ENCODE data around the gene KIAA1671. TPM values are rescaled to one million over a fixed set of nuclear protein-coding genes. Genes with fewer than 3 reads are reported as not detected.

KIAA1671 gene
- polyA plus RNA-seq, 1 of the 3 experiments (the other 2 are of a cell fraction) = 7.4 TPM

- ChIA-PET POLR2A (no interaction called here), CTCF (interaction anchor here (1.5 to 2.0 kb wide), 2 partner anchors 26 to 65 kb away, joined by 4 to 6 read pairs; no protein-coding TSS in a partner anchor)
- Histone ChIP-seq H3K4me1 (ENCODE audit: control insufficient read depth in 1 of 2, insufficient read depth in 2 of 2, low read depth in 1 of 2, low read length in 1 of 2) (no peaks in the 10 kb centered on the region), H3K9me2 (no peaks in the 10 kb centered on the region), H2AFZ (ENCODE audit: low read depth) (no peak overlapping the region), H3K9me3 (0 out of 2 replicates have a peak, but pooled peaks cover 5% of the 10 kb centered on the region), H4K20me1 (ENCODE audit: insufficient read depth) (no peaks in the 10 kb centered on the region), H3K27ac (ENCODE audit: low read depth in 2 of 2, low read length in 1 of 2) (no peak overlapping the region), H3K27me3 (ENCODE audit: insufficient read depth) (no peaks in the 10 kb centered on the region), H3K4me3 (ENCODE audit: low read depth in 2 of 2, low read length in 1 of 2) (no peak overlapping the region), H3K36me3 (replicated peaks in 1 of 2; ENCODE audit: control insufficient read depth in 1 of 2, insufficient read depth in 2 of 2, low read length in 1 of 2) (peaks cover 16 to 43% of the 10 kb centered on the region in 2 experiments), H3K9ac (no peak overlapping the region), H3K79me2 (ENCODE audit: insufficient read depth) (no peaks in the 10 kb centered on the region), H3F3A (replicated peaks; ENCODE audit: insufficient read depth) (no peaks in the 10 kb centered on the region), H3K4me2 (no peak overlapping the region)
- WGBS (ENCODE audit: low lambda C conversion rate) = 98% methylated on average over 5 of the region's 6 CpGs
- TF ChIP-seq TCF12 (IDR thresholded peaks at IDR 0.05) = no peak
- no peak for TF ChIP-seq RCOR1 (IDR thresholded peaks at IDR 0.05; ENCODE audit: low read length)
- no peak for TF ChIP-seq USF2 (IDR thresholded peaks at IDR 0.05; ENCODE audit: borderline replicate concordance, low read depth, low read length)
- no peak for TF ChIP-seq FOSL2 (IDR thresholded peaks at IDR 0.05; ENCODE audit: borderline replicate concordance, low read depth)
- TF ChIP-seq RXRA (IDR thresholded peaks at IDR 0.05; ENCODE audit: borderline replicate concordance, low read depth) = no peak
- no peak for TF ChIP-seq MAX (IDR thresholded peaks at IDR 0.05; ENCODE audit: low read depth)
- no peak for TF ChIP-seq EZH2phosphoT487 (IDR thresholded peaks at IDR 0.05; ENCODE audit: borderline replicate concordance, low read depth)
- no peak for TF ChIP-seq CTCF (IDR thresholded peaks at IDR 0.05)
- no peak for TF ChIP-seq SMC3 (IDR thresholded peaks at IDR 0.05; ENCODE audit: low read depth, low read length)
- no peak for TF ChIP-seq ZBTB33 (IDR thresholded peaks at IDR 0.05; ENCODE audit: borderline replicate concordance, low read depth)
- DNase-seq = no peak
These were observed 223.7 kb downstream of the KIAA1671 start for GRCh38 chr22:25176175-25176574.

GRCh38 chr22:25176799-25177198, 224.3 kb downstream of the KIAA1671 start:
- H3K27ac ChIP-seq (ENCODE audit: low read depth in 2 of 2, low read length in 1 of 2) = no peak overlapping the region
- peaks cover 16 to 46% of the 10 kb centered on the region in 2 experiments for H3K36me3 ChIP-seq (replicated peaks in 1 of 2; ENCODE audit: control insufficient read depth in 1 of 2, insufficient read depth in 2 of 2, low read length in 1 of 2)
- H3K4me2 ChIP-seq = no peak overlapping the region
- no peaks in the 10 kb centered on the region for H3K4me1 ChIP-seq (ENCODE audit: control insufficient read depth in 1 of 2, insufficient read depth in 2 of 2, low read depth in 1 of 2, low read length in 1 of 2)
- no peaks in the 10 kb centered on the region for H3K27me3 ChIP-seq (ENCODE audit: insufficient read depth)
- no peak overlapping the region for H3K4me3 ChIP-seq (ENCODE audit: low read depth in 2 of 2, low read length in 1 of 2)
- no peak overlapping the region for H3K9ac ChIP-seq
- ChIA-PET POLR2A (no interaction called here), CTCF (interaction anchor here (1.5 to 2.0 kb wide), 2 partner anchors 25 to 66 kb away, joined by 4 to 6 read pairs; no protein-coding TSS in a partner anchor)
- H4K20me1 ChIP-seq (ENCODE audit: insufficient read depth) = no peaks in the 10 kb centered on the region
- H3K9me3 ChIP-seq = 0 out of 2 replicates have a peak, but pooled peaks cover 5% of the 10 kb centered on the region
- no peaks in the 10 kb centered on the region for H3F3A ChIP-seq (replicated peaks; ENCODE audit: insufficient read depth)
- no peaks in the 10 kb centered on the region for H3K79me2 ChIP-seq (ENCODE audit: insufficient read depth)
- no peak for DNase-seq
- TF ChIP-seq REST (IDR thresholded peaks at IDR 0.05; ENCODE audit: low read depth, low read length) = no peak
- H2AFZ ChIP-seq (ENCODE audit: low read depth) = no peak overlapping the region
- 91% methylated on average over 3 of the region's 3 CpGs for WGBS (ENCODE audit: low lambda C conversion rate)
- H3K9me2 ChIP-seq = no peaks in the 10 kb centered on the region
